NCI-H187 (cell line): ENCODE results near the gene LYPLA2.
"Not testable (repeated sequence)": the region's sequence is repeated elsewhere in the genome, so short reads cannot be mapped to it uniquely, and the experiment has no call there.

Experiments used
- DNase-seq, 2 experiments: peaks; one replicate each; lab custom pipeline; 2025; lab: John Stamatoyannopoulos, UW

The LYPLA2 gene

GRCh38 chr1:23801338-23801748 is 10.4 kb downstream of the LYPLA2 start:
- DNase-seq, result peak in 1 of 2 experiments; percentile 28

GRCh38 chr1:23801876-23802275 is 10.9 kb downstream of the LYPLA2 start:
- no peak for DNase-seq

GRCh38 chr1:23802809-23803342 is 11.9 kb downstream of the LYPLA2 start:
- DNase-seq, result not testable (repeated sequence)

GRCh38 chr1:23803674-23804073 is 12.7 kb downstream of the LYPLA2 start:
- no peak for DNase-seq

- DNase-seq, result no peak
These were observed 13.4 kb downstream of the LYPLA2 start for GRCh38 chr1:23804183-23804835.

- no peak for DNase-seq
These were observed 14.1 kb downstream of the LYPLA2 start for GRCh38 chr1:23805025-23805424.

GRCh38 chr1:23806280-23806679 is 15.3 kb downstream of the LYPLA2 start:
- no peak for DNase-seq

GRCh38 chr1:23807453-23807852 is 16.5 kb downstream of the LYPLA2 start:
- no peak for DNase-seq

GRCh38 chr1:23809751-23810171 is 18.8 kb downstream of the LYPLA2 start:
- DNase-seq, result peak in 1 of 2 experiments; percentile 10

- no peak for DNase-seq
These were observed 20.0 kb downstream of the LYPLA2 start for GRCh38 chr1:23810818-23811540.

- DNase-seq, result no peak
These were observed 23.1 kb downstream of the LYPLA2 start for GRCh38 chr1:23814016-23814415.

GRCh38 chr1:23816361-23816760 is 25.4 kb downstream of the LYPLA2 start:
- no peak for DNase-seq

GRCh38 chr1:23816906-23817305 is 26.0 kb downstream of the LYPLA2 start:
- no peak for DNase-seq

- no peak for DNase-seq
These were observed 26.7 kb downstream of the LYPLA2 start for GRCh38 chr1:23817633-23818032.

- no peak for DNase-seq
These were observed 32.8 kb downstream of the LYPLA2 start for GRCh38 chr1:23823767-23824166.

GRCh38 chr1:23824711-23825075 is 33.7 kb downstream of the LYPLA2 start:
- no peak for DNase-seq

- peak; percentile 64 to 80 for DNase-seq
These were observed 34.3 kb downstream of the LYPLA2 start, which contains the start of gene HMGCL for GRCh38 chr1:23825076-23825761. Gene HMGCL, minus strand, starts transcription at chr1:23825429. Its CDS starts 14 bp downstream, at chr1:23825415.

GRCh38 chr1:23825762-23826522 is 35.0 kb downstream of the LYPLA2 start:
- no peak for DNase-seq

GRCh38 chr1:23826590-23826989 is 35.6 kb downstream of the LYPLA2 start:
- DNase-seq, result not testable (repeated sequence)

- no peak for DNase-seq
These were observed 36.8 kb downstream of the LYPLA2 start for GRCh38 chr1:23827717-23828116.

- DNase-seq, result not testable (repeated sequence)
These were observed 43.2 kb downstream of the LYPLA2 start for GRCh38 chr1:23834156-23834555.

GRCh38 chr1:23836037-23836436 is 45.1 kb downstream of the LYPLA2 start:
- no peak for DNase-seq
